Keratinocyte (primary cell): ENCODE measurements around the gene SLA2. TPM values are rescaled to one million over a fixed set of nuclear protein-coding genes. Genes with fewer than 3 reads are reported as not detected.

Source experiments
- DNase-seq: peaks from one replicate; pipeline ENCODE4 v3.0.0-alpha.2; 2011; ENCODE audit warnings: low read depth, missing footprints, low spot score
- FAIRE-seq: peaks from 2 replicates; lab custom pipeline; 2011; peaks lifted over from hg19 to GRCh38; lab: Jason Lieb, UNC
- H2AFZ ChIP-seq: 2 replicates; pipeline ENCODE4 v1.6.0; 2012; ENCODE audit warnings: low read length, control low read depth, inconsistent platforms; ENCODE audit not compliant: control insufficient read depth
- H3K27ac ChIP-seq: 2 replicates; pipeline ENCODE4 v1.5.1; 2011; ENCODE audit warnings: low read length; ENCODE audit not compliant: control insufficient read depth, insufficient read depth
- H3K27me3 ChIP-seq: 3 replicates; pipeline ENCODE4 v1.6.0; 2011; ENCODE audit warnings: low read length; ENCODE audit not compliant: control insufficient read depth, insufficient read depth; ENCODE audit errors: extremely low read depth
- H3K36me3 ChIP-seq, 2 experiments: 2 replicates in 1 of 2; 3 replicates in 1 of 2; pipeline ENCODE4 v1.5.1; 2011; ENCODE audit warnings: low read length in 2 of 2, mild to moderate bottlenecking in 1 of 2; ENCODE audit not compliant: control insufficient read depth in 2 of 2, insufficient read depth in 2 of 2; ENCODE audit errors: extremely low read depth in 1 of 2
- H3K4me1 ChIP-seq: 3 replicates; pipeline ENCODE4 v1.5.1; 2011; ENCODE audit warnings: low read length; ENCODE audit not compliant: control insufficient read depth, insufficient read depth; ENCODE audit errors: extremely low read depth
- H3K4me2 ChIP-seq: 3 replicates; pipeline ENCODE4 v1.6.0; 2011; ENCODE audit warnings: low read depth, low read length; ENCODE audit not compliant: control insufficient read depth, insufficient read depth; ENCODE audit errors: extremely low read depth
- H3K4me3 ChIP-seq, 3 experiments: fragments of 200-600 bp in 1 of 3; sonication (generic) in 1 of 3; 2 replicates in 2 of 3; 3 replicates in 1 of 3; pipeline ENCODE4 v1.5.1; 2011 to 2016; ENCODE audit warnings: low read length in 3 of 3, mild to moderate bottlenecking in 3 of 3, control low read depth in 2 of 3, inconsistent platforms in 1 of 3, low read depth in 1 of 3, mixed read lengths in 1 of 3, mixed run types in 1 of 3, moderate library complexity in 1 of 3; ENCODE audit not compliant: control insufficient read depth in 2 of 3, insufficient read depth in 2 of 3; ENCODE audit errors: extremely low read depth in 1 of 3
- H3K79me2 ChIP-seq: 2 replicates; pipeline ENCODE4 v1.6.0; 2012; ENCODE audit warnings: low read length; ENCODE audit not compliant: control insufficient read depth, insufficient read depth
- H3K9ac ChIP-seq: 3 replicates; pipeline ENCODE4 v1.6.0; 2011; ENCODE audit warnings: low read length; ENCODE audit not compliant: control insufficient read depth, insufficient read depth; ENCODE audit errors: extremely low read depth
- H3K9me1 ChIP-seq: 3 replicates; pipeline ENCODE4 v1.6.0; 2011; ENCODE audit warnings: low read length; ENCODE audit not compliant: control insufficient read depth, insufficient read depth; ENCODE audit errors: extremely low read depth
- H3K9me3 ChIP-seq: 2 replicates; pipeline ENCODE4 v1.5.1; 2012; ENCODE audit warnings: low read depth, low read length; ENCODE audit not compliant: control insufficient read depth
- H4K20me1 ChIP-seq: 3 replicates; pipeline ENCODE4 v1.6.0; 2011; ENCODE audit warnings: low read length; ENCODE audit not compliant: control insufficient read depth, insufficient read depth; ENCODE audit errors: extremely low read depth
- EZH2 ChIP-seq: IDR thresholded peaks from one replicate; pipeline ENCODE4 v1.6.1; 2012; ENCODE audit warnings: inconsistent platforms, mild to moderate bottlenecking, low read length, moderate library complexity
- dilution Hi-C: fragments of 300-500 bp; cut with MboI; formaldehyde crosslinking; loops from one replicate; pipeline ENCODE4 v1.7.0; 2020; ENCODE audit warnings: low sequenced_read_pairs; ENCODE audit not compliant: extremely low pct_ligation_motif_present
- polyA plus RNA-seq, 5 experiments: library from polyadenylated mRNA; depleted of rRNA in 3 of 5; stranded (reverse) in 3 of 5; stranded (forward) in 1 of 5; unstranded in 1 of 5; fragments of >200 nt; gene quantifications; 1 replicate in 1 of 5; 2 replicates in 3 of 5; 3 replicates in 1 of 5; pipeline versions ENCODE4 v1.2.1 to v1.2.3, GENCODE V29; 2011 to 2012; ENCODE audit warnings: missing spikeins in 2 of 5, low read depth in 1 of 5, low replicate concordance in 1 of 5
- TF ChIP-seq, protein P1 (sequence below), 3 experiments: IDR thresholded peaks in 1 of 3; conservative IDR thresholded peaks in 1 of 3; optimal IDR thresholded peaks in 1 of 3; 2 replicates in 2 of 3; 3 replicates in 1 of 3; pipeline versions ENCODE3 to v1.5.1; 2011; ENCODE audit warnings: low read length in 3 of 3, mild to moderate bottlenecking in 3 of 3, moderate library complexity in 2 of 3, control low read depth in 1 of 3, inconsistent platforms in 1 of 3; ENCODE audit not compliant: insufficient read depth in 2 of 3; ENCODE audit errors: extremely low read depth in 1 of 3

SLA2 gene
- polyA plus RNA-seq, 1 donor (not counting 4 experiments of a cell fraction or from before 2014, with no cell fraction given), result 0.04 TPM

GRCh38 chr20:36593347-36593929, 52.6 kb downstream of the SLA2 start:
- no peaks in the 10 kb centered on the region for H4K20me1 ChIP-seq
- dilution Hi-C loops, result no loop called here
- H3K4me1 ChIP-seq, result peaks cover 1% of the 10 kb centered on the region
- H3K4me2 ChIP-seq, result no peak overlapping the region
- H3K9me3 ChIP-seq, result no peaks in the 10 kb centered on the region
- H3K79me2 ChIP-seq, result no peaks in the 10 kb centered on the region
- no peak overlapping the region for H2AFZ ChIP-seq
- TF ChIP-seq EZH2, result no peak
- TF ChIP-seq, protein P1, sequence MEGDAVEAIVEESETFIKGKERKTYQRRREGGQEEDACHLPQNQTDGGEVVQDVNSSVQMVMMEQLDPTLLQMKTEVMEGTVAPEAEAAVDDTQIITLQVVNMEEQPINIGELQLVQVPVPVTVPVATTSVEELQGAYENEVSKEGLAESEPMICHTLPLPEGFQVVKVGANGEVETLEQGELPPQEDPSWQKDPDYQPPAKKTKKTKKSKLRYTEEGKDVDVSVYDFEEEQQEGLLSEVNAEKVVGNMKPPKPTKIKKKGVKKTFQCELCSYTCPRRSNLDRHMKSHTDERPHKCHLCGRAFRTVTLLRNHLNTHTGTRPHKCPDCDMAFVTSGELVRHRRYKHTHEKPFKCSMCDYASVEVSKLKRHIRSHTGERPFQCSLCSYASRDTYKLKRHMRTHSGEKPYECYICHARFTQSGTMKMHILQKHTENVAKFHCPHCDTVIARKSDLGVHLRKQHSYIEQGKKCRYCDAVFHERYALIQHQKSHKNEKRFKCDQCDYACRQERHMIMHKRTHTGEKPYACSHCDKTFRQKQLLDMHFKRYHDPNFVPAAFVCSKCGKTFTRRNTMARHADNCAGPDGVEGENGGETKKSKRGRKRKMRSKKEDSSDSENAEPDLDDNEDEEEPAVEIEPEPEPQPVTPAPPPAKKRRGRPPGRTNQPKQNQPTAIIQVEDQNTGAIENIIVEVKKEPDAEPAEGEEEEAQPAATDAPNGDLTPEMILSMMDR (optimal IDR thresholded peaks at IDR 0.05 in 1 of 3, IDR thresholded peaks at IDR 0.05 in 1 of 3, conservative IDR thresholded peaks at IDR 0.05 in 1 of 3; ENCODE audit: extremely low read depth in 1 of 3, insufficient read depth in 2 of 3, low read length in 3 of 3), result no peak
- H3K27me3 ChIP-seq, result no peaks in the 10 kb centered on the region
- no peak overlapping the region for H3K9ac ChIP-seq
- H3K27ac ChIP-seq, result no peak overlapping the region
- no peaks in the 10 kb centered on the region for H3K9me1 ChIP-seq
- H3K36me3 ChIP-seq, result peaks cover 0 to 2% of the 10 kb centered on the region in 2 experiments
- FAIRE-seq (no peak), DNase-seq (no peak)
- no peak overlapping the region for H3K4me3 ChIP-seq

DNA sequence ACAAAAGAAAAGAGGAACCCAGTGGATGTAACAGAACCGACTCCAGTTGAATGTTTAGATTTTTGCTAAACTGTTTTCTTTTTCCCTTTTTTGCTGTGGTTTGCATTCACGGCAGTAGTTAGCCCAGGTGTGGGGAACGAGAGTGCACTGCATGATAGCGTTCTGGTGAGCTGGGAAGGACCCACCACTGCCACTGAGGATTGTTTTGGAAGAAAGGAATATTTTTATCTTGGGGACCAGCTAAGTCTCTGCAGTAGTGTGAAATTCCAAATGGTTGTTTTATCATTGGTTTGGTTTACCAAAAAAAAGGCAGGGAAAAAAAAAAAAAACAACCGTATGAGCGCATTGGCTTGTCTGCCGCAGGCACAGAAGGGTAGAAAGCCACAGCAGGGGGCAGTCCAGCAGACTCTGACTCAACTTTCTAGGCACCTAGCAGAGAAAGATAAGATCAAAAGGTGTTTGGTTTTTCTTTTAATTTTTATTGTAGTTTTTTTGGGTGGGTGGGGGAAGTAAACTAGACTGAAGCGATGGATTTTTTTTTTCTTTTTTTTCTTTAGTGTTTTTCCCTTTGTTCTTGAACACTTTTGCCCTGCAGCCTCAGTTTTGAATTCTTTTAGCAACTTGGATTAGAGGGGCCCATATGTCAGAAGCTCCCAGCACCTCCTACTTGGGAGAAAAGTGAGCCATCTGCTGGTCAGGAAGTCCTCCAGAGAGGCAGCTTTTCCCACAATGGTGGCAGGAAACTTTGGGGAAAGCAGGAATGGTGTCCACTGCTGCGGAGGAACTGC, 53.9 kb downstream of the SLA2 start:
- TF ChIP-seq, protein P1 (optimal IDR thresholded peaks at IDR 0.05 in 1 of 3, IDR thresholded peaks at IDR 0.05 in 1 of 3, conservative IDR thresholded peaks at IDR 0.05 in 1 of 3; ENCODE audit: extremely low read depth in 1 of 3, insufficient read depth in 2 of 3, low read length in 3 of 3), result peak; percentile 38 to 72 (median 58)
- TF ChIP-seq EZH2, result no peak
- H3K79me2 ChIP-seq, result no peaks in the 10 kb centered on the region
- no peak for DNase-seq
- H3K9ac ChIP-seq, result no peak overlapping the region
- H3K4me1 ChIP-seq, result peaks cover 4% of the 10 kb centered on the region
- no peak overlapping the region for H3K4me3 ChIP-seq
- H3K9me3 ChIP-seq, result no peaks in the 10 kb centered on the region
- no peaks in the 10 kb centered on the region for H3K27me3 ChIP-seq
- H2AFZ ChIP-seq, result no peak overlapping the region
- H4K20me1 ChIP-seq, result no peaks in the 10 kb centered on the region
- H3K27ac ChIP-seq, result no peak overlapping the region
- dilution Hi-C loops, result no loop called here
- peaks cover 0 to 2% of the 10 kb centered on the region in 2 experiments for H3K36me3 ChIP-seq
- no peak for FAIRE-seq
- no peaks in the 10 kb centered on the region for H3K9me1 ChIP-seq
- no peak overlapping the region for H3K4me2 ChIP-seq
